SK-N-SH treated with all-trans-retinoic acid at 6 μM for 48 hours (cell line): ENCODE measurements around the gene ZSCAN9.

Experiments used
- ATAC-seq: fragments of 200-7000 bp; cut with Tn5 transposase; 3 replicates; pipeline ENCODE4 v1.9.1; 2020; ENCODE audit warnings: mild to moderate bottlenecking, moderate library complexity
- ARNTL ChIP-seq: fragments of 450-650 bp; formaldehyde crosslinking; IDR thresholded peaks from 2 replicates; pipeline ENCODE4 v1.5.0; 2020; ENCODE audit warnings: low read depth, mild to moderate bottlenecking, moderate library complexity, borderline replicate concordance
- BACH2 ChIP-seq: fragments of 250-450 bp; sonication (Bioruptor Pico); IDR thresholded peaks from 2 replicates; pipeline ENCODE4 v1.9.0; 2021; ENCODE audit warnings: mild to moderate bottlenecking, borderline replicate concordance
- ESRRG ChIP-seq: fragments of 250-450 bp; sonication (Bioruptor Pico); IDR thresholded peaks from 2 replicates; pipeline ENCODE4 v1.6.1; 2021; ENCODE audit warnings: mild to moderate bottlenecking
- GLIS3 ChIP-seq: fragments of 250-450 bp; sonication (Bioruptor Pico); IDR thresholded peaks from 2 replicates; pipeline ENCODE4 v1.5.0; 2020; ENCODE audit warnings: mild to moderate bottlenecking, moderate library complexity
- ISL1 ChIP-seq: fragments of 250-450 bp; sonication (Bioruptor Pico); IDR thresholded peaks from 2 replicates; pipeline ENCODE4 v2.1.2; 2022; ENCODE audit warnings: mild to moderate bottlenecking, moderate library complexity
- PPARA ChIP-seq: fragments of 250-450 bp; sonication (Bioruptor Pico); IDR thresholded peaks from 2 replicates; pipeline ENCODE4 v1.5.0; 2020; ENCODE audit warnings: mild to moderate bottlenecking, borderline replicate concordance
- RARB ChIP-seq: fragments of 250-450 bp; sonication (Bioruptor Pico); IDR thresholded peaks from 2 replicates; pipeline ENCODE4 v1.8.0; 2021; ENCODE audit warnings: mild to moderate bottlenecking, moderate library complexity
- SNAI2 ChIP-seq: fragments of 250-450 bp; sonication (Bioruptor Pico); IDR thresholded peaks from 2 replicates; pipeline ENCODE4 v1.5.0; 2020; ENCODE audit warnings: mild to moderate bottlenecking, moderate library complexity
- ZFP3 ChIP-seq: fragments of 250-450 bp; sonication (Bioruptor Pico); IDR thresholded peaks from 2 replicates; pipeline ENCODE4 v1.5.0; 2020; ENCODE audit warnings: mild to moderate bottlenecking, moderate library complexity
- ZNF70 ChIP-seq: fragments of 450-650 bp; formaldehyde crosslinking; IDR thresholded peaks from 2 replicates; pipeline ENCODE4 v1.5.0; 2020; ENCODE audit warnings: mild to moderate bottlenecking, moderate library complexity
- TF ChIP-seq, protein P1 (sequence below): fragments of 250-450 bp; sonication (Bioruptor Pico); IDR thresholded peaks from 2 replicates; pipeline ENCODE4 v1.8.0; 2020; ENCODE audit warnings: mild to moderate bottlenecking, moderate library complexity, borderline replicate concordance
- TF ChIP-seq, protein P2 (sequence below): fragments of 250-450 bp; sonication (Bioruptor Pico); IDR thresholded peaks from 2 replicates; pipeline ENCODE4 v1.5.0; 2020; ENCODE audit warnings: mild to moderate bottlenecking, moderate library complexity
- TF ChIP-seq, protein P3 (sequence below): fragments of 250-450 bp; sonication (Bioruptor Pico); IDR thresholded peaks from 2 replicates; pipeline ENCODE4 v1.5.1; 2020; ENCODE audit warnings: low read depth, mild to moderate bottlenecking, moderate library complexity
- TF ChIP-seq, protein P4 (sequence below): fragments of 250-450 bp; sonication (Bioruptor Pico); IDR thresholded peaks from 2 replicates; pipeline ENCODE4 v1.5.1; 2021; ENCODE audit warnings: mild to moderate bottlenecking, moderate library complexity
- TF ChIP-seq, protein P5 (sequence below): fragments of 250-450 bp; sonication (Bioruptor Pico); IDR thresholded peaks from 2 replicates; pipeline ENCODE4 v1.8.0; 2021; ENCODE audit warnings: low read depth, mild to moderate bottlenecking, moderate library complexity, borderline replicate concordance

Gene ZSCAN9

DNA sequence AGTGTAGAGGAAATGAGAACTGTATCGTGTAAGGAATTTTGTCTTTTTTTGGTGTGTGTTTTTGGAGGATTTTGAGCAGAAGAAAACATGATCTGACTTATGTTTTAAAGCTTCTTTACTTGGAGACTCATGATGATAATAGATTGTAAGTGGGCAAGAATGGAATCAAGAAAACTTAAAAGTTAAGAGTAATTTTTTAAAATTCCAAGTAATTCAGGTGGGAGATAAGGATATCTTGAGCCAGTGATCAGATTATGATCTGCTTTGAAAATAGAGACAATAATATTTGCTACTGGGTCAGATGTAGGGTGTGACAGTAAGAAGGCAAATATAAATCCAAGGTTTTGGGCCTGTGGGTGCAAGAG, 42.6 kb downstream of the ZSCAN9 start (continued):
- TF ChIP-seq, protein P1, sequence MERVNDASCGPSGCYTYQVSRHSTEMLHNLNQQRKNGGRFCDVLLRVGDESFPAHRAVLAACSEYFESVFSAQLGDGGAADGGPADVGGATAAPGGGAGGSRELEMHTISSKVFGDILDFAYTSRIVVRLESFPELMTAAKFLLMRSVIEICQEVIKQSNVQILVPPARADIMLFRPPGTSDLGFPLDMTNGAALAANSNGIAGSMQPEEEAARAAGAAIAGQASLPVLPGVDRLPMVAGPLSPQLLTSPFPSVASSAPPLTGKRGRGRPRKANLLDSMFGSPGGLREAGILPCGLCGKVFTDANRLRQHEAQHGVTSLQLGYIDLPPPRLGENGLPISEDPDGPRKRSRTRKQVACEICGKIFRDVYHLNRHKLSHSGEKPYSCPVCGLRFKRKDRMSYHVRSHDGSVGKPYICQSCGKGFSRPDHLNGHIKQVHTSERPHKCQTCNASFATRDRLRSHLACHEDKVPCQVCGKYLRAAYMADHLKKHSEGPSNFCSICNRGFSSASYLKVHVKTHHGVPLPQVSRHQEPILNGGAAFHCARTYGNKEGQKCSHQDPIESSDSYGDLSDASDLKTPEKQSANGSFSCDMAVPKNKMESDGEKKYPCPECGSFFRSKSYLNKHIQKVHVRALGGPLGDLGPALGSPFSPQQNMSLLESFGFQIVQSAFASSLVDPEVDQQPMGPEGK (CRISPR knock-in tag), result no peak
- TF ChIP-seq RARB (CRISPR knock-in tag), result no peak
- TF ChIP-seq, protein P2, sequence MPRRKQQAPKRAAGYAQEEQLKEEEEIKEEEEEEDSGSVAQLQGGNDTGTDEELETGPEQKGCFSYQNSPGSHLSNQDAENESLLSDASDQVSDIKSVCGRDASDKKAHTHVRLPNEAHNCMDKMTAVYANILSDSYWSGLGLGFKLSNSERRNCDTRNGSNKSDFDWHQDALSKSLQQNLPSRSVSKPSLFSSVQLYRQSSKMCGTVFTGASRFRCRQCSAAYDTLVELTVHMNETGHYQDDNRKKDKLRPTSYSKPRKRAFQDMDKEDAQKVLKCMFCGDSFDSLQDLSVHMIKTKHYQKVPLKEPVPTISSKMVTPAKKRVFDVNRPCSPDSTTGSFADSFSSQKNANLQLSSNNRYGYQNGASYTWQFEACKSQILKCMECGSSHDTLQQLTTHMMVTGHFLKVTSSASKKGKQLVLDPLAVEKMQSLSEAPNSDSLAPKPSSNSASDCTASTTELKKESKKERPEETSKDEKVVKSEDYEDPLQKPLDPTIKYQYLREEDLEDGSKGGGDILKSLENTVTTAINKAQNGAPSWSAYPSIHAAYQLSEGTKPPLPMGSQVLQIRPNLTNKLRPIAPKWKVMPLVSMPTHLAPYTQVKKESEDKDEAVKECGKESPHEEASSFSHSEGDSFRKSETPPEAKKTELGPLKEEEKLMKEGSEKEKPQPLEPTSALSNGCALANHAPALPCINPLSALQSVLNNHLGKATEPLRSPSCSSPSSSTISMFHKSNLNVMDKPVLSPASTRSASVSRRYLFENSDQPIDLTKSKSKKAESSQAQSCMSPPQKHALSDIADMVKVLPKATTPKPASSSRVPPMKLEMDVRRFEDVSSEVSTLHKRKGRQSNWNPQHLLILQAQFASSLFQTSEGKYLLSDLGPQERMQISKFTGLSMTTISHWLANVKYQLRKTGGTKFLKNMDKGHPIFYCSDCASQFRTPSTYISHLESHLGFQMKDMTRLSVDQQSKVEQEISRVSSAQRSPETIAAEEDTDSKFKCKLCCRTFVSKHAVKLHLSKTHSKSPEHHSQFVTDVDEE, result no peak

DNA sequence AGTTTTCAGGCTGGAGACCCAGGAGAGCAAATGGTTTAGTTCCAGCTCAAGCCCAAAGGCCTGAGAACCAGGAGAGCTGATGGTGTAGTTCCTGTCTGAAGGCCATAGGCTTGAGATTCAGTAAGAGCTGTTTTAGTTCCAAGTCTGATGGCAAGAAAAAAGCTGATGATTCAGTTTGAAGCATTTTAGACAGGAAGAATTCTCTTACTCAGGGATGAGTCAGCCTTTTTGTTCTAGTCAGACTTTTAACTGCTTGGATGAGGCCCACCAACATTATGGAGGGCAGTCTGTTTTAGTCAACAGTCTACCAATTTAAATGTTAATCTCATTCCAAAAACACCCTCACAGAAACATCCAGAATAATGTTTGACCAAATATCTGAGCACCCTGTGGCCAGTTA, 44.4 kb downstream of the ZSCAN9 start:
- TF ChIP-seq GLIS3 (CRISPR knock-in tag) (no peak), ZFP3 (CRISPR knock-in tag) (no peak), PPARA (CRISPR knock-in tag) (no peak), RARB (CRISPR knock-in tag) (no peak), SNAI2 (CRISPR knock-in tag) (no peak), BACH2 (no peak)
- TF ChIP-seq, protein P3, sequence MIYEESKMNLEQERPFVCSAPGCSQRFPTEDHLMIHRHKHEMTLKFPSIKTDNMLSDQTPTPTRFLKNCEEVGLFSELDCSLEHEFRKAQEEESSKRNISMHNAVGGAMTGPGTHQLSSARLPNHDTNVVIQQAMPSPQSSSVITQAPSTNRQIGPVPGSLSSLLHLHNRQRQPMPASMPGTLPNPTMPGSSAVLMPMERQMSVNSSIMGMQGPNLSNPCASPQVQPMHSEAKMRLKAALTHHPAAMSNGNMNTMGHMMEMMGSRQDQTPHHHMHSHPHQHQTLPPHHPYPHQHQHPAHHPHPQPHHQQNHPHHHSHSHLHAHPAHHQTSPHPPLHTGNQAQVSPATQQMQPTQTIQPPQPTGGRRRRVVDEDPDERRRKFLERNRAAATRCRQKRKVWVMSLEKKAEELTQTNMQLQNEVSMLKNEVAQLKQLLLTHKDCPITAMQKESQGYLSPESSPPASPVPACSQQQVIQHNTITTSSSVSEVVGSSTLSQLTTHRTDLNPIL (CRISPR knock-in tag), result no peak
- TF ChIP-seq, protein P4, sequence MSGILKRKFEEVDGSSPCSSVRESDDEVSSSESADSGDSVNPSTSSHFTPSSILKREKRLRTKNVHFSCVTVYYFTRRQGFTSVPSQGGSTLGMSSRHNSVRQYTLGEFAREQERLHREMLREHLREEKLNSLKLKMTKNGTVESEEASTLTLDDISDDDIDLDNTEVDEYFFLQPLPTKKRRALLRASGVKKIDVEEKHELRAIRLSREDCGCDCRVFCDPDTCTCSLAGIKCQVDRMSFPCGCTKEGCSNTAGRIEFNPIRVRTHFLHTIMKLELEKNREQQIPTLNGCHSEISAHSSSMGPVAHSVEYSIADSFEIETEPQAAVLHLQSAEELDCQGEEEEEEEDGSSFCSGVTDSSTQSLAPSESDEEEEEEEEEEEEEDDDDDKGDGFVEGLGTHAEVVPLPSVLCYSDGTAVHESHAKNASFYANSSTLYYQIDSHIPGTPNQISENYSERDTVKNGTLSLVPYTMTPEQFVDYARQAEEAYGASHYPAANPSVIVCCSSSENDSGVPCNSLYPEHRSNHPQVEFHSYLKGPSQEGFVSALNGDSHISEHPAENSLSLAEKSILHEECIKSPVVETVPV (CRISPR knock-in tag), result no peak
- TF ChIP-seq, protein P1 (CRISPR knock-in tag), result no peak
- TF ChIP-seq, protein P5, sequence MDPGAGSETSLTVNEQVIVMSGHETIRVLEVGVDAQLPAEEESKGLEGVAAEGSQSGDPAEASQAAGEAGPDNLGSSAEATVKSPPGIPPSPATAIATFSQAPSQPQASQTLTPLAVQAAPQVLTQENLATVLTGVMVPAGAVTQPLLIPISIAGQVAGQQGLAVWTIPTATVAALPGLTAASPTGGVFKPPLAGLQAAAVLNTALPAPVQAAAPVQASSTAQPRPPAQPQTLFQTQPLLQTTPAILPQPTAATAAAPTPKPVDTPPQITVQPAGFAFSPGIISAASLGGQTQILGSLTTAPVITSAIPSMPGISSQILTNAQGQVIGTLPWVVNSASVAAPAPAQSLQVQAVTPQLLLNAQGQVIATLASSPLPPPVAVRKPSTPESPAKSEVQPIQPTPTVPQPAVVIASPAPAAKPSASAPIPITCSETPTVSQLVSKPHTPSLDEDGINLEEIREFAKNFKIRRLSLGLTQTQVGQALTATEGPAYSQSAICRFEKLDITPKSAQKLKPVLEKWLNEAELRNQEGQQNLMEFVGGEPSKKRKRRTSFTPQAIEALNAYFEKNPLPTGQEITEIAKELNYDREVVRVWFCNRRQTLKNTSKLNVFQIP, result no peak; the same call in 1 of the 2 replicates
- TF ChIP-seq, protein P2, result no peak
- ATAC-seq, result no peak; the same call in 2 of the 3 replicates

DNA sequence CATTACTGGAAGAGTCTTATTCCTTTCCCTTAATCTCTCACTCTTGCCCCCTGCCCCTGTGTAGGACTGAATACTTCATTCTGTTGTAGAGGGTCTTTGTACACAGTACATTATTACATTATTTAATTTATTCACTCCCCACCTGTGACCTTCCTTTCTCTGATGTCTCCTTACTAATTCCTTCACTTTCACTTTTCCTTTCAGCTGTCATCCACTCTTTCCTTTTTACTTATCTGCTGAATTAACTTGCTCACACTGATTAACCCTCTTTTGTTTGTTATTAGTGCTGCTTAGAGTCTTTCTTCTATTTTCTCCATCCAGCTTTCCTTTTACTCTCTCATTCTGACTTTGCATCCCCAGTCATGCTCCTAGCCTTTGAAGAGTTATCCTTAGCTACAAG, 49.8 kb downstream of the ZSCAN9 start:
- ATAC-seq, result no peak
- TF ChIP-seq ZNF70 (CRISPR knock-in tag) (no peak), ISL1 (CRISPR knock-in tag) (no peak), ESRRG (CRISPR knock-in tag) (no peak), ARNTL (no peak), PPARA (CRISPR knock-in tag) (no peak)
- TF ChIP-seq, protein P3 (CRISPR knock-in tag), result no peak
- TF ChIP-seq, protein P1 (CRISPR knock-in tag), result no peak
- TF ChIP-seq, protein P4 (CRISPR knock-in tag), result no peak
